GM19023 (cell line): ENCODE data around the gene GALNTL6.

Experiments
- ATAC-seq: cut with Tn5 transposase; IDR thresholded peaks from one replicate; pipeline ENCODE4 v1.9.1; 2021; ENCODE audit warnings: mild to moderate bottlenecking, moderate library complexity; ENCODE audit not compliant: unreplicated experiment

Gene GALNTL6

DNA sequence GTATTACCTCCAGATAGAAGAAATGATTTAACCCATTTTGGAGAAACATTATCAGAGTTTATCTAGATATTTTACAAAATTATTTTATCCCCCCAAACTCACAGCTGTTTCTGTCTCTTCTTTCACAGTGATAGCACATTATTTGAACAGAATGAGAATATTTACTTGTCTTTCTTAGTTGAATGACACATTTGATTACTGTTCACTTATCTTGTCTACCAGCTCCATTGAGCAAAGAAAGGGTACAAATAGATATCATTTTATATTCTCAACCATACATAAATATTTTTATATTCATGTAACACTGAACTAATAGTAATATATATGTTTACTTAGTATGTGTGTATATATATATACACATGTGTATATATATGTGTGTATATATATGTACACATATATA, 364.2 kb downstream of the GALNTL6 start:
- ATAC-seq: no peak

DNA sequence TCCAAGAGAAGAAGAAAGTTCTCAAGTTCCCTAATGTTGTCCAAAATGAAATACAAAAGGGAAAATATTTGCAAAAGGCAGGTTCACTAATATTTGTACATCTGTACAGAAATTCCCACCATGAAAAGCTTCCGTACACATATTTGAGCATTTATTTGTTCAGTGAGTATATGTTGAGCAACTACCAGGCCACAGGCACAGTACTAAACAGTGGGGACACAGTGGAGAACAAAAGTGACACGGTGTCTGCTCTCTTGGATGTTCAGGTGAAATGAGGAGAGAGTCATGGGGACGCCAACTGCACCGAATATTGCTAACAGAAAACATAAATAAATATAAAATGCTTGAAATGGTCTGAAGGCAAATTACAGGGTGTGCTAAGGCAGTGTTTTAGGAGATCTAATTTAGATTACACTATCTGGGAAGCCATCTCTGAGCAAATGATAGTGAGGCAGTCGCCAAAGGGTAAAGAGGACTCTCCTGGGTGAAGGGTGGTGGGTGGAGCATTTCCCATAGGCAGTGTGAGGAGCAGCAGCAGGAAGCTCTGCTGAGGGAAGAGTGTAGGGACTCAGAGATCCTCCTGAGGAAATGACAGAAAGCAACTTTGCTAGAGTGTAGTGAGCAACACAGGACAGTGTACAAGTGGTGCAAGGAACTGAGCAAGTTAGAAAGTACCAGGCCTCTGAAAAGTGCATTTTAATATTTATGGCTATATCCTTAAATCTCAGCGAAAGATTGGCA, 375.2 kb downstream of the GALNTL6 start:
- ATAC-seq: no peak

GRCh38 chr4:172202480-172203076, 389.4 kb downstream of the GALNTL6 start:
- no peak for ATAC-seq

DNA sequence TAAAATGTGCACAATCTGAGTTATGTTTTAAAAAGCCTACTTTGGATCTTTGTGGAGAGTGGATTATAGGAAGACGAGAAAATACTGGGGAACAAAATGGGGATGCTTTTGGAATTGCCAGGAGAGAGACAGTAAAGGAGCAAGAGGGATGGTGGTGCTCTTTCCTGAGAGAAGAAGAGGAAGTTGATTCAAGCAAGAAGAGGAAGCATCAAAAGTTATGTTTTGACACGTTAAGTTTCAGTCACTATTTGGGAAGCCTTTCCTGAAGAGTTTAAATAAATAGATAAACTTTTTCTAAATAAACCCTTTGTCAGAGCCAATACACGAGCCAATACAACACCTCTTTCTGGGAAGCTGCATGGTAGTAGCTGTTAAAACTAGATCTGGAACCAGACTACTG, 394.1 kb downstream of the GALNTL6 start:
- no peak for ATAC-seq

GRCh38 chr4:172207886-172208285, 394.7 kb downstream of the GALNTL6 start:
- no peak for ATAC-seq

DNA sequence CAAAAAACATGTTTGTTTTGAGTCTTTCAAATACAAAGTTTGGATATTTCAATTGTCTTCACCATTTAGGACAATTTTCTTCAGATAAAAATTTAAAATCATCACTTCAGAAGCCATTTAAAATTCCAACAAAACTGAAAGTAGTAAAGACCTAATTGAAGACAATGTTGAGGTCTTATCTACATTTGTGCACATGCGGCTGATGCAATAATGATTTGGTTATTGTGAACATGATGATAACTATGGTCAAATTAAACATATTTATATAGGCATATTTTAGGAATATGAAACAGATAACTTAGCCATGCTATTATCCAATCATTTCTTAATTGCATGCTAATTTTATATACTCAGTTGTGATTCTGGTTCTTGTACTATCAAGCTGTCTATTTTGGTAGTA, 407.5 kb downstream of the GALNTL6 start:
- ATAC-seq: no peak

DNA sequence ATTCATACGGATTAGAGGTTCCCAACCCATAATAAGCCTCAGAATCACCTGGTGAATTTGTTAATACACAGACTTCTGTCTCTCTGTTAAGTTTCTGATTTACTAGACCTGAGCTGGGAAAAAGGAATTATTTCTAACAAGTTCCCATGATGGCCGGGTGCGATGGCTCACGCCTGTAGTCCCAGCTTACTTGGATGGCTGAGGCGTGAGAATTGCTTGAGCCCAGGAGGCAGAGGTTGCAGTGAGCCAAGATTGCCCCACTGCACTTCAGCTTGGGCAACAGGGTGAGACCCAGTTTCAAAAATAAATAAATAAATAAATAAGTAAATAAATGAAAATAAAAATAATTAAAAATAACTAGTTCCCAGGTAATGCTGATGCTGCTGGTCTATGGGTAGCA, 412.3 kb downstream of the GALNTL6 start:
- ATAC-seq: no peak

DNA sequence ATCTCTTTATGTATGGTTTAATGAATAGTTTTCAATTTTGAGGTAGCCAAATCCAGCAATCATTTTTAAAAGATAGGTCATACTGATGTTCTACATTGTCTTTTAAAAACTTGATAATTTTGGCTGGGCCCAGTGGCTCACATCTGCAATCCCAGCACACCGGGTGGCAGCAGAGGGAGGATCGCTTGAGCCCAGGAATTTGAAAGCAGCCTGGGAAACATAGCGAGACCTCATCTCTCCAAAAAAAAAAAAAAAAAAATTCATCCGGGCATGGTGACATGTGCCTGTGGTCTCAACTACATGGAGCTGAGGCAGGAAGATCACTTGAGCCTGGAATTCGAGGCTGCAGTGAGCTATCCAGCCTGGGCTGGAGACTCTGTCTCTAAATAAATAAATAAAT, 419.8 kb downstream of the GALNTL6 start:
- ATAC-seq: no peak

DNA sequence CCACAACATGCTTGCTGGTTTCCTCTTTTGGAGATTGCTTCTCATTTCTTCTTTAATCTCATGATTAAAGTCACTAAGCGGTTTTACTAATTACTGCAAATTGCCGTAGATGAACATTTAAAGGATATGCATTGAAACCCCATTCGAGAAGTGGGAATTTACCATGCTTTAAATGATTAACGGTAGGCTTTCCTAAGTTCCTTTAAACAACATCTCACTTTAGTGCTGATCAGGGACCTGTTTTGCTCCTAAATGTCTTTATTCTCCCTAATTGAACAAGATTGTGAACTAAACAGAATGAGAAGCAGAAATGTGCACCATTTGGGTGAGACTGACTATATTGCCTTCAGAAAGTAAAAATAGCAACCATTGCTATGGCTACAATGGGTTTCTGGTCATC, 430.3 kb downstream of the GALNTL6 start:
- ATAC-seq: no peak

- no peak for ATAC-seq
These were observed 432.3 kb downstream of the GALNTL6 start for GRCh38 chr4:172245516-172245915.

GRCh38 chr4:172253409-172253808, 440.2 kb downstream of the GALNTL6 start:
- no peak for ATAC-seq

- ATAC-seq: no peak
These were observed 443.6 kb downstream of the GALNTL6 start for GRCh38 chr4:172256820-172257219.

- ATAC-seq: no peak
These were observed 457.2 kb downstream of the GALNTL6 start for GRCh38 chr4:172270397-172270796.

DNA sequence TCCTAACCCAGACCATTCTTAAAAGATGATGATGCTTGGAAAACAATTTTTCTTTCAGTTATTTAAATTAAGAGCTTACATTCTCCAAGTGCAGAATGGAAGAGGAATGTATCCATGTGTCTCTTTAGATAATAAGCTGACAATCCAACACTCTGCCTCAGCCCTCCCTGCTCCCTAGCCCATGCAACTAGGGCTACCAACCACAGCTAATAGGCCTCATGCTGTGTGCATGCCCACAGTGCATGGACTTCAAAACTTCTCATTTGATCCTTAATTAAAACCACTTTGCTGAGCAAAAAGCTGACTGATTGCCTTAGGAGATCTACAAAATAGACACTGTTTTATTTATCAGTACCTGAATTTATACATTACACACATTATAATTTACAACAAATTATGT, 473.9 kb downstream of the GALNTL6 start:
- ATAC-seq: no peak

- ATAC-seq: no peak
These were observed 492.5 kb downstream of the GALNTL6 start for GRCh38 chr4:172305698-172306097.

DNA sequence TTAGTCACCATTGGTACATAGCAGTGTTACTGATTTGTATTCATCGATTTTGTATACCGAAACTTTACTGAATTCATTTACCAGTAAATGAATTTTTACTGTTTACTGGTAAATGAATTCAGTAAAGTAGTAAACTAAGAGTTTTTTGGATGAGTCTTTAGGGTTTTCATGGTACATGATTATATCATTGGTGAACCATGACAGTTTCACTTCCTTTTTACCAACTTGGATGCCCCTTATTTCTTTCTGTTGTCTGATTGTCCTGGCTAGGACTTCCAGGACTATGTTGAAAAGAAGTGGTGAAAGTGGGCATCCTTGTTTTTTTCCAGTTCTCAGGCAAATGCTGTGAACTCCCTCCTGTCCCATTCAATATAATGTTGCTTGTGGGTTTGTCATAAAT, 494.9 kb downstream of the GALNTL6 start:
- ATAC-seq: no peak

DNA sequence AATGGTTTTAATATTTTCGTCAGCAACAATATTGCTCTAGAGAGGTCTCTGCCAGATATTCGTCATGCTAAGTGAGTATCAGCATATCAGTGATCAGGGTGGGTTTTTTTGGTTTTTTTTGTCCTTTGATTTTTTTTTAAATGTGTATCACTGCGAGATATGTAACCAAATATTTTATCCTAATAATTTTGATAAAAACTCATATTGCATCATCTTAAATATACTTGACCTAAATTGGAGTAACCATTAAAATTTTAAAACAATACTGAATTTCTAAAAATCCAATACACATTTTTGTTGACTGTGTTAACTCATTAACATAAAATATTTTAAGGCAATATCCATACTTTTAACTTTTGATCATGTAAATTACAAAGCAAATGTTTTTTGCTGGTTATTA, 498.5 kb downstream of the GALNTL6 start:
- ATAC-seq: no peak

- ATAC-seq: no peak
These were observed 510.1 kb downstream of the GALNTL6 start for GRCh38 chr4:172323288-172323687.

- no peak for ATAC-seq
These were observed 531.2 kb downstream of the GALNTL6 start for GRCh38 chr4:172344308-172344938.

DNA sequence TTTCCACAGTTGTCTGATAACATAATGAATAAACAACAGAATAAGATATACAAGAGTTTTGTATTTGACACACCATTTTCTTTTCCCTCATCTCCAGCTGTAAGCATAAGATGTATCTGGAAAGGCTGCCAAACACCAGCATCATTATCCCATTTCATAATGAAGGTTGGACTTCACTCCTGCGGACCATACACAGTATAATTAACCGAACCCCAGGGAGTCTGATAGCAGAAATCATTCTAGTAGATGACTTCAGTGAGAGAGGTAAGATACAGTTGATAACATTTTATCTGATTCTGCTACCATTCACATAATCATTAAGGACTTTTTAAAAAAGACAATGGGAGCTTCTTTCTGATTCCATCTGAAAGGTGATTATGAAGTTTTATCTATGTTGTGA, 535.2 kb downstream of the GALNTL6 start:
- no peak for ATAC-seq

- no peak for ATAC-seq
These were observed 539.2 kb downstream of the GALNTL6 start for GRCh38 chr4:172352356-172352755.

DNA sequence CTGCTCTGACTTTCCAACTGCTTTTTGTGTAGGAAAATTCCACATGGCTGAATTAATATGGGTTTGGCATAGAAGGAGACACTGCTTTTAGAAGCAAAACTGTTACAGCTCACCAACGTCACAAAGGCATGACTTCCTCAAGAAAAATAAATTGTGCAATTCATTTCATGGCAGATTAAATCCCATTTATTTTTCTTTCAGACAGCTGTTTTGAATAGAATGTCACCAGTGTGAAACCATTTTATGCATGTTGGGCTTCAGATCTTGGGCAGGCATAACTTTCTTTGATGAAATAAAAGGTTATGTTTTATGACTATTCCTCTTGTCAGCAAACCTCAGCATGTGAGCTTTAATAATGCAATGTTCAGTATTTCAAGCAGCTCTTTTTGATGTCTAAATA, 542.8 kb downstream of the GALNTL6 start:
- ATAC-seq: no peak
